Cerebellar nuclear complex (tissue), 1 donor: ENCODE data around the gene JAKMIP1.
"Not testable (repeated sequence)": the region's sequence is repeated elsewhere in the genome, so short reads cannot be mapped to it uniquely, and the experiment has no call there.

Source experiments
- DNase-seq, 2 experiments: peaks; one replicate each; lab custom pipeline; 2025; lab: John Stamatoyannopoulos, UW

The JAKMIP1 gene

DNA sequence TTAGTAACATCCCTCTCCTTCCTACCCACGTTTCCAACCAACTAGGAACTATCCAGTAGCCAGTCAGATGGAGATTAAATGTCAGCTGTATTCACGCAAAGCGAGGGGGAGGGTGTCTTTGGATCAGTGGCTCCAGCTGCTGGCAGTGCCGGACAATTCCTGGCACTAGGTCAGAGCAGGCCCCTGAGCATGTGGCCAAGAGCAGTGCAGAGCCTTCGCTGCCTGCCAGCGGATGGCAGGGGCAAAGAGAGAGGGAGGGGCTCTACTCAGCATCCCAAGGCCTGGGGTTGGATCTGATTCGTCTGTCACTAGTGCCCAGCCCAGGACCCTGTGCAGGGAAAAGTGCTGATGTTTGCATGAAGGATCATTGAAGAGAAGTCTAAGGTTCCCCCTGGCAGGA is 28.7 kb upstream of the JAKMIP1 start:
- DNase-seq: no peak

DNA sequence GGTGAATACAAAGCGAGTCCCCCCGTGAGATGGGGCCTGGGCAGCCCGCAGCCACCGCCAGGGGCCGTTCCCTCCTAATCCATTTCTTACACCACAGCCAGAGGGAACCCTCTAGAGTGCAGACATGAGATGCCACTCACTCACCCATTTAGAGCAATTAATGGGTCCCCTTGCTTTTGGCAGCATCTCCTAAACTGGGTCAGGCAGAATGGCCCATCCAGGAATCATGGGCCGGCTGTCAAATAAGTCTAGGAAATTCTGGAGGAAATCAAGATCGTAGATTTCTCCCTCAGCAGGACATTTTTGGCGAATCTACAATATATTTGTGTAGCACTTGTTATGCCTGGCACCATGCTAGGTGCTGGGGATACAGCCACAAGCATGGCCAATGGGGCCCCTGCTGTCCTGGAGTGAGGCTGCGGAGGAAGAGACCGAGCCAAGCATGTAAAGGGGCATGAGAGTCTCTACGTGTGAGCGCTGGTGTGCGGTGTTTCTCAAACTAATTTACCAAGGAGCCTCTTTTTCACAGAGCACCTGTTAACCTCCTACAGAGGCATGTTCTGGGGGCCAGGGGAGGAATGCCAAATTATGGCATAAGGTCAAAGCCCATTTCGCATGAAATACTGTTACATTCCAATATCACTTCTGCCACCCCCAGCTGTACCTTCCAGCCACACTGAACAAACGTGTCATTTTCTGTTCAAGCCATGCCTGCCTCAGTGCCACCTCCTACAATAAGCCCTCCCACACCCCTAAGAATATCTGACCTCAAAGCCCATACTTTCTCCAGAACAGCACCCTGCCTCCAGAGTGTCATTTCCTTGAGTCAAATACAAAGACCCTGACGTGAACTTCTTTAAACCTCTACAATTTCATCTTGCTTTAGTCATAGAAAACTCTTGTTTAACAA is 28.1 kb upstream of the JAKMIP1 start:
- DNase-seq: no peak

DNA sequence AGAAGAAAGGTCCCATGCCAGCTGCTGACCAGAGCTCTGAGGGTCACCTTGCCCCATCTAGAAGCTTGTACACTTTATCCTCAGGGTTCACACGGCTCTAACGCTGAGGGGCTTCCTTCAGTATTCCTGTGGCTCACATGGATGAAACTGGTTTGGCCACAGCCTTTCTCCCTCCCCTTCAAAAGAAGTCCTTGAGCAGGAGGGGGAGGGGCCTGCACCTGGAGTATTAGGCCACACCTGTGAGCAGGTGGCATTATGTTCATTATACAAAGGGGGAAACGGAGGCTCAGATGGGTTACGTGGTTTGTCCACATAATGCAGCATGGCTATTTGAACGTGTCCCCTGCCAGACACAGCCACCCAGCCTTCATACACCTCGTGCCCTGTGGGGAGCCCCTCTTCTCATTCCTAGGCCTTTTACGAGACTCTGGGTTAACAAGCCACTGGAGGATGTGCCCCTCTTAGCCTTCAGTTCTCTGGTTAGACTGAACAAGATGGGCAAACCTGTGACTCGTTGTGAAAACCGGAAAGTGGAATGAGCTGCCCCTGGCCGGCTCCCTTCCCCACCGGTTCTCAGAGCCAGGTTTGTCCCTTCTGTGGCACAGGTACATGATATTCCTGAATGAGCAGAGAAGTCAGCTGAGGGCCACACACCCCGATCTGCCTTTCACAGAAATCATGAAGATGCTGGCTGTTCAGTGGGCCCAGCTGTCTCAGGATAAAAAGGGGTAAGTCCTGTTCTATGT is 27.2 kb upstream of the JAKMIP1 start:
- DNase-seq: no peak

DNA sequence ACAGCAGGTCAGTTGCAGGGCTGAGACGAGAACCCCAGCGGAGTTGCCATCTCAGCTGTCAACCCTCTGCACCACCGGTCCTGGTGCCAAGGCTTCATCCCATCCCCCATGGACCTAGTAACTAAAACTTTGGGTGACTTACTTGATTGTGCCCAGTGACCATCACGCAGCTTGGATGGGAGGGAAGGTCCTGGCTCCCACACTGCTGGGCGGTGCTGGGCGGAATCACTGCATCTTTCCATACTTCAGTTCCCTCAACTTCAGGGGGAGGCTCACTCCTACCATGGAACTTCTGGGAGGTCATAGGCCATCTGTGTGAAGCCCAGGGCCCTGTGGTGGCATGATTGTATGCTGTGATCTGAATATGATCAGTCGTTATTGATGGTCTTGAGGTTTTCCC is 26.2 kb upstream of the JAKMIP1 start:
- no peak for DNase-seq

DNA sequence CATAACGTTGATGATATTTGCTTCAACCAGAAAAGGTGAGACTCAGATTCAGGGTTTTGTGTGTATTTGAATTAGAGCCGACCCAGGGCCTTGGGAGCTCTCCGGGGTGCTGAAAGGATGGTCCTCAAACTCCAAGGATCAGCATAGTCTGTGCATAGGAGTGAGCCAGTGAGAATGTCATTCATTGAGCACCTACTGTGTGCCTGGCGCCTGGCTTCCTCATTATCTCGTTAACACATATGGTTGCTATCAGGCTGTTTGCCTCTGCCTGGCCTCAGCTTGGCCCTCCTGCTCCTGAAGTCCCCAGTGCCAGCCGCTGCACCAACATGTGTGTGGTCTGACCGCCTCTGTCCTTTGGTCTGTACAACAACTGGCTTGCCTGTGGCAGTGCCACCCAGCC is 25.1 kb upstream of the JAKMIP1 start:
- DNase-seq: no peak

DNA sequence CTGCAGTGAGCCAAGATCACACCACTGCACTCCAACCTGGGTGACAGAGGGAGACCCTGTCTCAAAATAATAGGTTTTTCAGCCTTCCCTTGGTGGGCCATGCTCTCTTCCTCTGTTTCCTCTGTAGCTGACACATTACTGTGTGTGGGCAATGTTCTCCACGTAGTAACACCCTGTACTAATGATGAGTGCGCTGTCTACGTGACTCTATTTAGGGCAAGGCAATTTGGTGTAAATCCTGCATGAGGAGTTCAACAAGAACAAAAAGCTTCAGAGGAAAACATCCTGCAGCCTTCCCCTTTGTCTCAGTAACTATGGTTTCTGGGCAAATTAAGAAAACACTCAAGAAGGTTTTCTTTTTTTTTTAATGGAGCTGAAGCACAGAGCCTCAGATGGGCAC is 24.4 kb upstream of the JAKMIP1 start:
- no peak for DNase-seq

DNA sequence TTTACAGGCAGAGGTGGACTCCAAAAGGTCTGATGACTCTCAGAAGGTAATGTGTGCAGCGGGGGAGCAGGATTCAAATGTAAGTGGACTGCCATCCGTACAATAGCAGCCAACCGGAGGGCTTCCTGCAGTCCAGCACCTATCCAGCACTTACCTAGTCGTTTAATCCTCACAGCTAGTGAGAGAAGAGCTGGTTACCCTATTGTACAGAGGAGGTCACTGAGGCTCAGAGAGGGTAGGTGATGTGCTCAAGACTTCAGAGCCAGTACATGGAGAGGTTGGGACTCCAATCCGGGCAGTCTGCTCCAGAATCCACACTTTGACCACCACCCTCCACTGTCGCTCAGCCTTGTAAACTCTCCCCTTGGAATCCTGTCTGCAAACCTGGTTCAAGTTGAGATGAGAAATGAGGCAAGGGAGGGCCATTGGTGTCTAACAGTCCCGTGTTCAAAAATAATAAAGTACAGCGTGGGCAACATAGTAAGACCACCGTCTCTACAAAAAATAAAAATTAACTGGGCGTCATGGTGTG is 22.5 kb upstream of the JAKMIP1 start:
- no peak for DNase-seq

DNA sequence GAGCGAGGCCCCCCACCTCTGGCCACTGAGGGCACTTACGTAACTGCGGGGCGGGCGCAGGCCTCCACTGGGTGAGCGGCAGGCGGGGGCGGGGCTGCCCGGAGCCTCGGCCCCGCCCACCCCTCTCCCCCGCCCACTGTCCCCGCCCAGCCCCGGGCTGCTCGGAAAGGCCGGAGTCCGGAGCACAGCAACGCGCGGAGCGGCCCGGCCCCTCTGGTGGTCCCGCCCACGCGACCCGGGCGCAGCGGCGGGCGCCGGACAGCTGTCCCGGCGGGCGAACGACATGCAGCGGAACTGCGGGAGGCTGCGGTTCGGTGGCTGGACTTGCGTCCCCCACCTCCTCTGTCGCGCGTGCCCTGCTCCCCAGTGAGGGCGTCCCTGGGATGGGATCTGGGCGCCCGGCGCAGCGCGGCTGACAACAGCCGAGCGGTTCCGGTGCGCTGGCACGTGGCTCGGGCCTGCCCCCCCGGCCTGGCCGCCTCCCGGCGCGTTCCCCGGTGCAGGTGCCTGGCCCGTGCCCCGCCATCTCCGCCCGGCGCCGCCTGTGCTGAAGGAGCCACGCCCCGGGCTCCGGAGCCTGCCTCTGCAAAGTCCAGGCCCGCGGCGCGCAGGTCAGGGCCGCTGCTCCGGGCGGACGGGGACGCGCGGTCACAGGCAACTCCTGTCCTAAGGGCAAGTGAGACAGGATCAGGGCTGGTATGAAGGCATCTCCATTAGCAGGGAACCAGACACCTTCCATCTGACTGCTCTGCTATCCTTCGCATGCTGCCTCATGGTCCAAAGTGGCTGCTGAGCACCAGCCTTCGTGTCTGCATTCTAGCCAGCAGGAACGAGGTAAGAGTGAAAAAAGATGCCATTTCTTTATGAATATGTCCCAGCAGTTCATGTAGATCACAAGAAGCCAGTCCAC is 21.8 kb upstream of the JAKMIP1 start:
- peak in 1 of 2 experiments; percentile 67 for DNase-seq

DNA sequence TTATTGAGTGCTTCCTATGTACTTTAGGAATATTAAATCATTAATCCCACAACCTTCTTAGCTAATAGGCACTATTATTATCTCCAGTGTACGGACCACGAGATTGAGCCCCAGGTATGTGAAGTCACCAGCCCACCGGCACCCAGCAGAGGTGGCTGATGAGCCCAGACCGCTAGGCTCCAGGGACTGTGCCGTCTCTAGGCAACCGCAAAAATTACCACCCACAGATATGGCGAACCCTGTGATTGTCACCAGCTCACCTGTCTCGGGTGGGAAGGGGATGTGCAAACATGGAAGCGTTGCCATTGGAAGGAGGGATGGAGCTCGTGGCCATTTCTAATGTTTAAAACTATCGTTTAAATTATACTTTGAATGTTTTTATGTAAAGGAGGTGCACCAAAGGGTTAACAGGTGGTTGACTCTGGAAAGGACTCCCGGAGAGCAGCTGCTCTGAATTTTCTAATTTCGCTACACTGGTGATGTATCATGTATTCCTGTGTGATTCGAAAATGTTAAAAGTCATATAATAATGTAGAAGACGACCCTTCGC is 21.0 kb upstream of the JAKMIP1 start:
- peak in 1 of 2 experiments; percentile 25 for DNase-seq

DNA sequence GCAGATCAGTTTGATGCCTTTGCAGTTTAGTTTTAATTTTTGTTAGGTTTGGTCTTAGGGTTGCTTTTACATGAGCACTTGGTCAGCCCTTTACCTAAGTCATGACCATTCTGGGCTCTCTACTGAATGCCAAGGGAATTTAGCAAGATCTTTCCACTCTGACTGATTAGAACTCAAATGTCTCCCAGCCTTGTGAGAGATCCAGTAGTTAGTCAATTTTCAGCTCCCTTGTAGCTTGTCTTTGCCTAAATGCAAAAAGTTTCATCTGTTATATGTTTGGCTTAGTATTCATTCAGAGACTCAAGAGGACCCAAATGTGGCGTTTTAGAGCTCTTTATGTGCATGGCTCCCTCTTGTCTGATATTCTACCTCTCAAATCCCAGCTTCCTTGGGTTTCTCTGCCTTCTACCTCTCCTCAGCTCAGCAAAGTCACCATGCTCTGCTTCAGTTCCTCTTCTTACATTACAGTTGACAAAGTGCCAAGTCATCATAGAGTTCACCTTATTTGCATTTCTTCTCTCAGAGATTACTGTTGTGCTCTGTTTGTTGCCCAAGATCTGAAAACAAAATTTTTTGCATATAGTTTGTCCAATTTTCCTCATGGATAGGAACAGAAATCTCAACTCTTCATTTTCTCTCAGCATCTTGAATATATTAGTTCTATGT is 17.5 kb upstream of the JAKMIP1 start:
- no peak for DNase-seq

DNA sequence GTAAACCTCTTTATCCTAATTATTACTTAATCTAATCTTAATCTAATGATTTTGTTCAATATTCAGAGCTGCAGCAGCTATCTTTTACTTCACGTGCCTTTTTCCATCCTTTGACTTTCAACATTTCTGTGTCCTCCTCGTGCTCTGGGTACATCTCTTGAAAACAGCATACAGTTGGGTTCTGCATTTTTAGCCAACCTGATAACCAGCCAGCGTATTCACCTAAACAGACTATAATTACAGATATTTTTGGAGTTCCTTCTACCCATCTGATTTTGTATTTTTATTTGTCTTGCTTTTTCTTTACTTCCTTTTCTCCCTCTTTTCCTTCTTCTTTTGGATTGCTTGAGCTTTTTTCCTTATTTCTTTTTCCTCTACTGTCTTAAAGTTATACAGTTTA is 16.2 kb upstream of the JAKMIP1 start:
- DNase-seq: no peak

DNA sequence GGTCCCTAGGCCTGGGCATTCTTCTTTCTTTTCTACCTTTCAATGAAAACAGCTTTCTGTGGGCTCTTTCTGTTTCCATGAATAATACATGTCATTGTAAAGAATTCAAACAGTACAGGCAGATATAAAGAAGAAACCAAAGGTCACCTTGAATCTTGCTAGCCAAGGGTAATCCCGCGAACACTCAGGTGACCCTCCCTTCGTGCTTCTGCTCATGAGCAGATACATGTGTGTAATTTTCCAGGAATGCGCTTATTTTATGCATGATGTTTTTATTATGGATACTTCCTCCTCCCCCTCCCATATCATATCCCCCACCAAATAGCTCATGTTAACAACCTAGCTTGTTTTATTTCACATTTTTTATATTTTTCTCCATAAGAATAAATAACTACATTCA is 9.6 kb upstream of the JAKMIP1 start:
- DNase-seq: no peak

DNA sequence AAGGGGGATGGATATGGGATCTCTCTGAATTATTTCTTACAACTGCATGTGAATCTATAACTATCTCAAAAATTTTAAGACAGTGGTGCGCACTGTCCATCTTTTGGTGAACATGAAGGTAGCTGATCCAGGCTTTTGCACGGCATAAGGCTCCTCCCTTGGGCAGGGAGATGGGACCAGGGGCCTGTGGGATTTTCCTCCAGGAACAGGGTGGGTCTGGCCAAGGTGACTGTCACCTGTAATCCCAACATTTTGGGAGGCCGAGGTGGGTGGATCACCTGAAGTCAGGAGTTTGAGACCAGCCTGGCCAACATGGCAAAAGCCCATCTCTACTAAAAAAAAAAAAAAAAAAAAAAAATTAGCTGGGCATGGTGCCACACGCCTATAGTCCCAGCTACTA is 8.9 kb upstream of the JAKMIP1 start:
- not testable (repeated sequence) for DNase-seq

DNA sequence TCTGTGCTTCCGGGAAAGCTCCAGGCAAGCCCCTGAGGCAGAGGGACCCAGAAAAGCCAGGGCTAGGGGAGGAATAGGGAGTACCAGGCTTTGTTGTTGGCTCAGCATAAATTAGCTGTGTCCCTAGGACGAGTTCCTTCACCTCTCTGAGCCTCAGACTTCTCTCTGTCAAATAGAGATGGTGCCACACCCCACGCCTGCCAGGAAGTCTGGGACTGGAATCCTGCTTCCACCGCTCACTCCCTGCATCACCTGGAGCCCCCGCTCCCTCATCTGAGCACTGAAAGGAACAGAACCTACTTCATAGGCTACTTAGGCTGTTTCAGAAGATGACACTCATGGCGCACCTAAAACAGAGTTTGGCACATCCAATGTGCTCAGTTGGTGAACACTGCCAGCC is 8.1 kb upstream of the JAKMIP1 start:
- no peak for DNase-seq

DNA sequence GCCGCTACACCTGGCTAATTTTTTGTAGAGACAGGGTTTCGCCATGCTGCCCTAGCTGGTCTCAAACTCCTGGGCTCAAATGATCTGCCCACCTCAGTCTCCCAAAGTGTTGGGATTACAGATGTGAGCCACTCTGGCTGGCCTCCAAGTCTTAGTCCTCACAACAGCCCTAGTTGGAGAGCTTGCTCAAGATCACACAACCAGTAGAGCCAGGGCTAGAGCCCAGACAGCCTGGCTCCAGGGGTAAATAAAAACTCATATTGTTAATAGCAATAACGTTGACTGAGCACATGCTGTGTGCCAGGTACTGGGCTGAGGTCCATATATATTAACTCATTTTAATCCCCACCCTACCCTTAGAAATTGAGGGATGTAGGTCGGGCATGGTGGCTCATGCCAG is 7.3 kb upstream of the JAKMIP1 start:
- DNase-seq: no peak

DNA sequence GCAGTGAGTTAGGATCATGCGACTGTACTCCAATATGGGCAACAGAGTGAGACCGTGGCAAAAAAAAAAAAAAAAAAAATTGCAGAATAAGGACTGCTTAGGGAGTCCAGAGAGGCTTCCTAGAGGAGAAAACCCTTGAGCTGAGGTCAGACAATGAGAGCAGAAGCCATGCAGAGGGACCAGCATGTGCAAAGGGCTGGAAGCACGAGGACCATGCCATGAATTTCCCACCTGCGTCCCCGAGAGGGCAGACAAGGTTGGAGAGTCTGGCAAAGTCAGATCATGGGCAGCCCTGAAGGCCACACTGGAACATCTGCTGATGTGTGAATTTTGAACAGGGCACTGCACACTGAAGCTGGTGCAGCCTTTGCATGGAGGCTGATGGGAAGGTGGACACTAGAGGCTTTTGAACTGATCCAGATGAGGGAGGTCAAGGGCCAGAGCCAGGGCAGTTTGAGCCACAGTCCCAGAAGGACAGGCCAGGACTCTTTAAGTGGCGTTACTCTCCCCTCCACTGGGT is 6.5 kb upstream of the JAKMIP1 start:
- DNase-seq: no peak

DNA sequence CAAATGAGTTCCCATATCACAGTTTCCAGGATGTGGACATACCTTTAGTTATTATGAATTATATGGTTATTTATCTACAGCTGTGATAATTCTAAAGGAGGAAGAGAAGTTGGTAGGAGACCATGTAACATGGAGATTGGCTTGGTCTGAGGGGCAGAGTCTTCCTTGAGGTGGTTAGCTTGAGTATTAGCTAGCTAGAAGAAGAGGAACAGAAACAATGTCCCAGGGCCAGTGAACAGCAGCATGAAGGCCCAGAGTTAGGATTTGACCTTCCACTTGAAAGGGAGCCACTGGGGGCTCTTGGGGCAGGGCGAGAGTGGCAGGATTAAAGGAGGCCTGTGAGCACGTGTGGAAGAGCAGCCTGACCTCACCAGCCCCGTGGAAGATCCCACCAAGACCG is 5.6 kb upstream of the JAKMIP1 start:
- DNase-seq: no peak

DNA sequence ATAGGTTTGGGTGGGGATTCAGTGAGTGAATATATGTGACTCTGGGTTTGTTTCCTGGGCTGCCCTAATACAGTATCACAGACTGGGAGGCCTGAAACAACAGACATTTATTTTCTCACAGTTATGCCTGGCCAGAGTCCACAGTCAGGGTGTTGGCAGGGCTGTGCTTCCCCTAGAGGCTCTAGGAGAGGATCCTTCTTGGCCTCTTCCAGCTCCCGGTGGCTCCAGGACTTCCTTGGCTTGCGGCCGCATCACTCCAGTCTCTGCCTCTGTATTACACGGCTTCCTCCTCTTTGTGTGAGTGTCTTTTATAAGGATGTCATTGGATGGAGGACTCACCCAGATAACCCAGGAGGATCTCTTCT is 5.2 kb upstream of the JAKMIP1 start:
- no peak for DNase-seq

DNA sequence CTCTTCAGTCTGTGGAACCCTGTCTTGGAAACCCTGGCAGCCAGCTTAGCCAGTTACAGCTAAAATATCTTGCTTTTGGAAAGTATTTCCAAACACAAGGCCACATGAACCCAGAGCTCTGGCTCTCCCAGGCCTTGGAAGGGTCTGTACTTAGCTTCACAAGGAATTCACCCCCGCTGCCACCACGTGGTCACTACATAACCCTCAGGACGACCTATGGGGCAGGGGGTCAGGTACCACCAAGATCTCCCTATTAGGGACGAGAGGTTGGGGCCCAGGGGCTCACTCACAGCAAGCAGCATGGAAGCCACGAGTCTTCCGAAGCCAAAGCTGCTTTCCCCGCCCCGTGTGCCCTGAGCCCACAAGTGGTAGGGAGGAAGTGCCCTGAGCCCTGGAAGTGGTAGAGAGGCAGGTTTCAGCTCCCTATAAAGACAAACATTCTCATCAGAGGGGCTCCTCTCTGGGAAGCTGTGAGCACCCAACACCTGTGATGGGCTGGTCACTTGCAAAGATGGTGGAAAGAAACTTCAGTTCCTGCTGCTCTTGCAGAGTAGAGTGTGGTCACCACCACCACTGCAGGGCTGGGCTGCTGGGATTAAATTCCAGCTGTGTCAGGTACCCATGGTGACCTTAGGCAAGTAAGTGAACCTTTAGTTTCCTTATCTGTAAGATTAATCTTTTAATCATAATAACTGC is 4.7 kb upstream of the JAKMIP1 start:
- no peak for DNase-seq

DNA sequence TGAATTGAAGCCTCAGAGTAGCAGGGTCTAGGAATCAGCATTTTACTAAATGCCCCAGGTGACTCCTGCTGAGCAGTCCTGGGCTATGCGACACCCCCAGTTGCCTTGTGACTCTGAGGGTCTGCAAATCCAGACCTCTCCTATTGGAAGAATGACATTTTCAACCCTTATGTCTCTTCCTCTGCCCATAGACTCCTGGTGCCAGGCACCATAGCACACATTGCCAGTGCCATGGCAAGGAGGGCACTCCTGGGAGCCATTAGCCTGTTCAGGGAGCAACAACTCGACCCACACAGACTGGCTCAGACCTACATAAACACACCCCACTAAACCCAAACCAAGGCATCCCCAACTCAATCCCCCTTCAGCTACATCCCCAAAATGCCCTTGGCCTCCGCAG is 3.7 kb upstream of the JAKMIP1 start:
- DNase-seq: no peak
